HCT116 (cell line): ENCODE data around the gene TTBK1. TPM values are rescaled to one million over a fixed set of nuclear protein-coding genes. Genes with fewer than 3 reads are reported as not detected.

Experiments used
- ATAC-seq: fragments of 200-7000 bp; cut with Tn5 transposase; 2 replicates; pipeline ENCODE4 v1.9.1; 2020; ENCODE audit warnings: mild to moderate bottlenecking, moderate library complexity
- BruUV-seq: library from RNA; stranded (reverse); fragments of 400-500 nt; replicated peaks from 2 replicates; lab custom pipeline; 2021; lab: Mats Ljungman, UMichigan
- CTCF ChIA-PET: fragments of 300-600 bp; sonication (Branson Sonifier 250); formaldehyde crosslinking; loops from one replicate; lab custom pipeline; 2021; ENCODE audit warnings: antibody characterized with exemption; lab: Charles Lee
- POLR2A ChIA-PET: fragments of 300-600, 350-600 bp; sonication (Branson Sonifier 250); formaldehyde crosslinking; loops from one replicate; lab custom pipeline; 2021; ENCODE audit warnings: antibody characterized with exemption; lab: Charles Lee
- RAD21 ChIA-PET, 2 experiments: fragments of 300-600 bp; sonication (Branson Sonifier 250); formaldehyde crosslinking; loops; one replicate each; lab custom pipeline; 2023; ENCODE audit warnings: low total read pairs in 2 of 2; ENCODE audit not compliant: uncharacterized antibody in 2 of 2, unreplicated experiment in 2 of 2, low non-redundant PET in 1 of 2; lab: Charles Lee
- DNase-seq: peaks from one replicate; pipeline ENCODE4 v3.0.0-alpha.2; 2010; ENCODE audit warnings: low read depth, low spot score
- H2AFZ ChIP-seq: fragments of 200-600 bp; shearing (Covaris generic), sonication (generic); 2 replicates; pipeline ENCODE4 v1.6.1; 2017; ENCODE audit warnings: low read depth, mixed run types, mixed read lengths, antibody characterized with exemption, low read length; ENCODE audit not compliant: poor library complexity, severe bottlenecking
- H3K27ac ChIP-seq: 2 replicates; pipeline ENCODE4 v1.5.1; 2012; ENCODE audit warnings: low read depth, low read length
- H3K27me3 ChIP-seq: fragments of 200-600 bp; sonication (generic); 2 replicates; pipeline ENCODE4 v1.6.1; 2016; ENCODE audit warnings: mixed run types, low read length, mixed read lengths; ENCODE audit not compliant: insufficient read depth
- H3K36me3 ChIP-seq, 2 experiments: fragments of 200-500 bp in 1 of 2; fragments of 200-600 bp in 1 of 2; sonication (Bioruptor generic) in 1 of 2; sonication (generic) in 1 of 2; 2 replicates each; pipeline versions ENCODE4 v1.5.1 to v1.6.1; 2014 to 2016; ENCODE audit warnings: low read length in 2 of 2, inconsistent platforms in 1 of 2, mixed read lengths in 1 of 2, mixed run types in 1 of 2; ENCODE audit not compliant: insufficient read depth in 2 of 2, control insufficient read depth in 1 of 2
- H3K4me1 ChIP-seq, 2 experiments: fragments of 200-600 bp in 1 of 2; sonication (generic) in 1 of 2; 2 replicates each; pipeline versions ENCODE4 v1.5.1 to v1.6.1; 2012 to 2017; ENCODE audit warnings: low read length in 2 of 2, inconsistent platforms in 1 of 2, mild to moderate bottlenecking in 1 of 2, mixed read lengths in 1 of 2, mixed run types in 1 of 2, moderate library complexity in 1 of 2; ENCODE audit not compliant: insufficient read depth in 2 of 2, control insufficient read depth in 1 of 2
- H3K4me2 ChIP-seq: fragments of 200-600 bp; sonication (generic); 2 replicates; pipeline ENCODE4 v1.6.1; 2017; ENCODE audit warnings: mixed run types, low read length, mixed read lengths
- H3K4me3 ChIP-seq, 2 experiments: fragments of 200-600 bp in 1 of 2; sonication (generic) in 1 of 2; replicated peaks in 1 of 2; 2 replicates each; pipeline ENCODE4 v1.5.1; 2011 to 2016; ENCODE audit warnings: low read length in 2 of 2, control low read depth in 1 of 2, low read depth in 1 of 2, mild to moderate bottlenecking in 1 of 2, mixed read lengths in 1 of 2, mixed run types in 1 of 2
- H3K79me2 ChIP-seq: fragments of 200-600 bp; sonication (generic); 2 replicates; pipeline ENCODE4 v1.6.1; 2017; ENCODE audit warnings: mild to moderate bottlenecking, mixed run types, low read length, moderate library complexity, mixed read lengths; ENCODE audit not compliant: insufficient read depth
- H3K9ac ChIP-seq: fragments of 200-600 bp; sonication (generic); 2 replicates; pipeline ENCODE4 v1.6.1; 2016; ENCODE audit warnings: low read length, mixed read lengths
- H3K9me2 ChIP-seq: fragments of 200-600 bp; sonication (generic), shearing (Covaris generic); 2 replicates; pipeline ENCODE4 v1.6.1; 2017; ENCODE audit warnings: mixed run types, mild to moderate bottlenecking, moderate library complexity; ENCODE audit not compliant: insufficient read depth
- H3K9me3 ChIP-seq, 2 experiments: fragments of 200-500 bp in 1 of 2; fragments of 200-600 bp in 1 of 2; sonication (Bioruptor generic) in 1 of 2; sonication (generic) in 1 of 2; 2 replicates each; pipeline ENCODE4 v1.6.1; 2014 to 2017; ENCODE audit warnings: low read length in 2 of 2, mixed read lengths in 2 of 2, inconsistent platforms in 1 of 2, low read depth in 1 of 2, mild to moderate bottlenecking in 1 of 2, mixed run types in 1 of 2, moderate library complexity in 1 of 2; ENCODE audit not compliant: control insufficient read depth in 1 of 2, insufficient read depth in 1 of 2
- H4K20me1 ChIP-seq: fragments of 200-600 bp; sonication (generic), shearing (Covaris generic); 2 replicates; pipeline ENCODE4 v1.6.1; 2017; ENCODE audit warnings: mixed run types, mild to moderate bottlenecking, moderate library complexity; ENCODE audit not compliant: insufficient read depth
- ATF3 ChIP-seq: IDR thresholded peaks from 2 replicates; pipeline ENCODE4 v1.6.1; 2012
- CBX3 ChIP-seq: IDR thresholded peaks from 2 replicates; pipeline ENCODE4 v1.6.1; 2012; ENCODE audit warnings: low read depth
- EGR1 ChIP-seq: IDR thresholded peaks from 2 replicates; pipeline ENCODE4 v1.6.1; 2012; ENCODE audit warnings: low read depth
- JUND ChIP-seq: IDR thresholded peaks from 2 replicates; pipeline ENCODE4 v1.6.1; 2012
- MAX ChIP-seq: IDR thresholded peaks from 2 replicates; pipeline ENCODE4 v1.6.1; 2012
- POLR2AphosphoS5 ChIP-seq: IDR thresholded peaks from 2 replicates; pipeline ENCODE4 v1.6.1; 2011; ENCODE audit warnings: mild to moderate bottlenecking, low read depth, low read length, moderate library complexity
- RAD21 ChIP-seq: IDR thresholded peaks from 2 replicates; pipeline ENCODE4 v1.6.1; 2012; ENCODE audit warnings: low read depth, mild to moderate bottlenecking
- SP1 ChIP-seq: IDR thresholded peaks from 2 replicates; pipeline ENCODE4 v1.6.1; 2012; ENCODE audit warnings: low read depth
- TCF7L2 ChIP-seq: IDR thresholded peaks from 2 replicates; pipeline ENCODE4 v1.7.0; 2011; ENCODE audit warnings: borderline replicate concordance, inconsistent platforms; ENCODE audit not compliant: insufficient read depth, insufficient read length; ENCODE audit errors: extremely low read depth
- YY1 ChIP-seq: IDR thresholded peaks from 2 replicates; pipeline ENCODE4 v1.6.1; 2011; ENCODE audit warnings: low read length, low read depth, moderate library complexity, mild to moderate bottlenecking; ENCODE audit not compliant: insufficient replicate concordance; ENCODE audit errors: extremely low read depth
- ZFX ChIP-seq: fragments of 450-650 bp; IDR thresholded peaks from 2 replicates; pipeline ENCODE4 v1.6.1; 2017
- intact Hi-C: fragments of 100-400 bp; cut with micrococcal nuclease; formaldehyde crosslinking; loops from 2 replicates; pipeline ENCODE4 v1.10.0; 2022
- total RNA-seq: library from RNA; stranded (reverse); gene quantifications from one replicate; pipeline ENCODE4 v1.2.1, GENCODE V29; 2021; ENCODE audit not compliant: unreplicated experiment
- TF ChIP-seq, protein P1 (sequence below), 3 experiments: fragments of 200-600 bp in 1 of 3; sonication (generic) in 1 of 3; IDR thresholded peaks in 2 of 3; conservative IDR thresholded peaks in 1 of 3; 2 replicates each; pipeline ENCODE4 v1.5.1; 2012 to 2017; ENCODE audit warnings: low read depth in 2 of 3, low read length in 2 of 3, antibody characterized with exemption in 1 of 3, borderline replicate concordance in 1 of 3, control low read depth in 1 of 3, mild to moderate bottlenecking in 1 of 3, mixed read lengths in 1 of 3, mixed run types in 1 of 3, moderate library complexity in 1 of 3; ENCODE audit not compliant: insufficient read depth in 1 of 3
- TF ChIP-seq, protein P2 (sequence below): IDR thresholded peaks from 2 replicates; pipeline ENCODE4 v1.6.1; 2011; ENCODE audit warnings: mild to moderate bottlenecking, low read length, moderate library complexity; ENCODE audit not compliant: insufficient replicate concordance; ENCODE audit errors: extremely low read depth

Gene TTBK1
- total RNA-seq, 1 experiment from 2014 or later, result not detected

DNA sequence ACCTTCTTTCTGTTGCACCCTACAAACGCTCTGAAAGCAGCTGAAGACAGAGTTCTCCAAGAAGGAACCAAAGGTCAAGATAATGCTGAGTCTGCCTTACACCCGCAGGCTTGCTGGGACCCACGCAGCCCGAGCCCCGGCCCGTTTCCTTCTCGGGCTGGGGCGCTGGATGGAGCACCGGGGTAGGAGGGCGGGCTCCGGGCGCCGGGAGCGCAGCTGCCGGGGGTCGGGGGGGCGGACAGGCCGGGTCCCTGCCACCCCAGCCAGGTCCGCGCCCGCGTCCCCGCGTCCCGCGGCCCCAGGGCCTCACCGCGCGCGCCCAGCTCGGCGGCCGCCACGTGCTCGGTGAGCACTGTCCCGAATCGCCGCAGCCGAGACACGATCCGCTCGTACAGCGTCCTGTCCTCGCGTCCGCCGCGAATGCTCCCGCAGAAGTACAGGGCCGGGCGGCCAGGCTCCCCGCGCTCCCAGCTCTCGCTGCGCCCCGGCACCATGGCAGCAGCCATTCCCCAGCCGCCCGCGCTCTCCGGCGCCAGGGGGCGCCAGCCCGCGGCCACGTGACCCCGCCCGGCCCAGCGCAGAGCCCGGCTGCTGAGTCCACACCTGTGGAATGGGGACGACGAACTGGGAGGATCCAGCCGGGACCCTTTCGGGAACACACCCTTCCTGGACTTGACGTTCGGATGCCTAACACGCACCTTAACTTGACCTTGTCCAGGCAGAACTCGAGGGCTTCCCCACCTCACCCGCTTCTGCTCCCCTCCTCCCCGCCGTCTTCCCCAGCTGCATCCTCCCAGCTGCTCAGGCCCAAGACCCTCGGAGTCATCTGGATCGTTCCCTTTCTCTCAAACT is 14.1 kb upstream of the TTBK1 start, which contains the start of gene DNPH1:
Gene DNPH1, minus strand, starts transcription at position 531 of the 852 bp plus-strand sequence. Its CDS starts 25 bp downstream, at position 506.
- peak; percentile 48 for DNase-seq
- no peak within 1 kb of the TSS for H2AFZ ChIP-seq
- RAD21 ChIA-PET, result interaction anchor here in 1 of 2 experiments (0.8 kb wide), 1 partner anchor 58 kb away, joined by 3 read pairs; no protein-coding TSS in a partner anchor
- peak; percentile 35; the same call in 1 of the 2 replicates for TF ChIP-seq RAD21
- TF ChIP-seq JUND, result no peak
- TF ChIP-seq YY1, result peak; percentile 92
- TF ChIP-seq POLR2AphosphoS5, result peak; percentile 88
- TF ChIP-seq, protein P1, sequence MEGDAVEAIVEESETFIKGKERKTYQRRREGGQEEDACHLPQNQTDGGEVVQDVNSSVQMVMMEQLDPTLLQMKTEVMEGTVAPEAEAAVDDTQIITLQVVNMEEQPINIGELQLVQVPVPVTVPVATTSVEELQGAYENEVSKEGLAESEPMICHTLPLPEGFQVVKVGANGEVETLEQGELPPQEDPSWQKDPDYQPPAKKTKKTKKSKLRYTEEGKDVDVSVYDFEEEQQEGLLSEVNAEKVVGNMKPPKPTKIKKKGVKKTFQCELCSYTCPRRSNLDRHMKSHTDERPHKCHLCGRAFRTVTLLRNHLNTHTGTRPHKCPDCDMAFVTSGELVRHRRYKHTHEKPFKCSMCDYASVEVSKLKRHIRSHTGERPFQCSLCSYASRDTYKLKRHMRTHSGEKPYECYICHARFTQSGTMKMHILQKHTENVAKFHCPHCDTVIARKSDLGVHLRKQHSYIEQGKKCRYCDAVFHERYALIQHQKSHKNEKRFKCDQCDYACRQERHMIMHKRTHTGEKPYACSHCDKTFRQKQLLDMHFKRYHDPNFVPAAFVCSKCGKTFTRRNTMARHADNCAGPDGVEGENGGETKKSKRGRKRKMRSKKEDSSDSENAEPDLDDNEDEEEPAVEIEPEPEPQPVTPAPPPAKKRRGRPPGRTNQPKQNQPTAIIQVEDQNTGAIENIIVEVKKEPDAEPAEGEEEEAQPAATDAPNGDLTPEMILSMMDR (IDR thresholded peaks at IDR 0.05 in 2 of 3, conservative IDR thresholded peaks at IDR 0.05 in 1 of 3; ENCODE audit: borderline replicate concordance in 1 of 3, insufficient read depth in 1 of 3, low read depth in 2 of 3, low read length in 2 of 3), result peak in 2 of 3 experiments; percentile 79 to 84; a peak in 4 of 6 replicates
- TF ChIP-seq ATF3, result no peak
- TF ChIP-seq TCF7L2, result peak; percentile 31
- TF ChIP-seq CBX3, result peak; percentile 30; the same call in 1 of the 2 replicates
- TF ChIP-seq MAX, result peak; percentile 93
- no peak for TF ChIP-seq EGR1
- peak; percentile 97 for TF ChIP-seq ZFX
- TF ChIP-seq, protein P2, sequence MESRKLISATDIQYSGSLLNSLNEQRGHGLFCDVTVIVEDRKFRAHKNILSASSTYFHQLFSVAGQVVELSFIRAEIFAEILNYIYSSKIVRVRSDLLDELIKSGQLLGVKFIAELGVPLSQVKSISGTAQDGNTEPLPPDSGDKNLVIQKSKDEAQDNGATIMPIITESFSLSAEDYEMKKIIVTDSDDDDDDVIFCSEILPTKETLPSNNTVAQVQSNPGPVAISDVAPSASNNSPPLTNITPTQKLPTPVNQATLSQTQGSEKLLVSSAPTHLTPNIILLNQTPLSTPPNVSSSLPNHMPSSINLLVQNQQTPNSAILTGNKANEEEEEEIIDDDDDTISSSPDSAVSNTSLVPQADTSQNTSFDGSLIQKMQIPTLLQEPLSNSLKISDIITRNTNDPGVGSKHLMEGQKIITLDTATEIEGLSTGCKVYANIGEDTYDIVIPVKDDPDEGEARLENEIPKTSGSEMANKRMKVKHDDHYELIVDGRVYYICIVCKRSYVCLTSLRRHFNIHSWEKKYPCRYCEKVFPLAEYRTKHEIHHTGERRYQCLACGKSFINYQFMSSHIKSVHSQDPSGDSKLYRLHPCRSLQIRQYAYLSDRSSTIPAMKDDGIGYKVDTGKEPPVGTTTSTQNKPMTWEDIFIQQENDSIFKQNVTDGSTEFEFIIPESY, result peak; percentile 58
- no peak for TF ChIP-seq SP1
- H3K79me2 ChIP-seq, result peaks cover 28% of the 10 kb centered on the region
- H3K27me3 ChIP-seq, result no peaks in the 10 kb centered on the region
- peaks cover 3 to 10% of the 10 kb centered on the region in 2 experiments; a peak in 1 of 4 replicates for H3K36me3 ChIP-seq
- no TSS peak for BruUV-seq
- H3K9ac ChIP-seq, result peak within 1 kb of the TSS; percentile 97
- peak within 1 kb of the TSS; percentile 91 for H3K4me2 ChIP-seq
- H4K20me1 ChIP-seq, result no peaks in the 10 kb centered on the region
- H3K4me1 ChIP-seq, result peaks cover 4 to 19% of the 10 kb centered on the region in 2 experiments; a peak in 3 of 4 replicates
- no peaks in the 10 kb centered on the region for H3K9me2 ChIP-seq
- H3K27ac ChIP-seq, result peak within 1 kb of the TSS; percentile 89
- CTCF ChIA-PET, result interaction anchor here (0.5 to 1.9 kb wide), 14 partner anchors 8 to 278 kb away, joined by 3 to 7 read pairs (median 4); partner anchors contain the start of gene CUL9
- peak within 1 kb of the TSS; percentile 72 to 88 for H3K4me3 ChIP-seq
- ATAC-seq, result peak; percentile 94
- no peaks in the 10 kb centered on the region for H3K9me3 ChIP-seq
- intact Hi-C loops, result loop anchor here (2.0 kb wide), 1 partner anchor 278 kb away; no protein-coding TSS in a partner anchor
- POLR2A ChIA-PET, result interaction anchor here (1.3 kb wide), 1 partner anchor 9 kb away, joined by 4 read pairs; no protein-coding TSS in a partner anchor
